Breast epithelium (tissue), 3 donors: ENCODE data around the gene SEMA3G.

Experiments used
- CTCF ChIP-seq, 3 donors: fragments of 450-650 bp; IDR thresholded peaks; one replicate each; pipeline ENCODE4 v1.5.1; 2016 to 2017; ENCODE audit warnings: antibody characterized with exemption in 3 of 3, mild to moderate bottlenecking in 3 of 3, moderate library complexity in 3 of 3
- POLR2AphosphoS5 ChIP-seq, 3 donors: sonication (generic); formaldehyde crosslinking; IDR thresholded peaks; one replicate each; pipeline ENCODE4 v1.6.1; 2017; ENCODE audit warnings: antibody characterized with exemption in 3 of 3

GRCh38 chr3:52456169-52456799 is 11.4 kb upstream of the SEMA3G start:
- TF ChIP-seq CTCF (IDR thresholded peaks at IDR 0.05): no peak
- no peak for TF ChIP-seq POLR2AphosphoS5 (IDR thresholded peaks at IDR 0.05)
